H54 (cell line): ENCODE data around the gene TNFRSF11A.

Source experiments
- DNase-seq: peaks from one replicate; pipeline ENCODE4 v3.0.0; 2011; ENCODE audit warnings: low spot score, mixed read lengths; ENCODE audit not compliant: insufficient read length
- FAIRE-seq: peaks from 3 replicates; lab custom pipeline; 2011; peaks lifted over from hg19 to GRCh38; lab: Jason Lieb, UNC
- POLR2A ChIP-seq: IDR thresholded peaks from 2 replicates; pipeline ENCODE4 v1.6.1; 2011; ENCODE audit warnings: low read depth, mild to moderate bottlenecking, low read length

Gene TNFRSF11A

GRCh38 chr18:62324917-62325805 lies at the start of gene TNFRSF11A:
Gene TNFRSF11A (plus strand): TSS chr18:62325310. CDS start chr18:62325353, 43 bp downstream.
- DNase-seq: peak; percentile 57
- FAIRE-seq: no peak
- TF ChIP-seq POLR2A: peak; percentile 36; the same call in 1 of the 2 replicates

GRCh38 chr18:62277045-62277444 lies 48.1 kb upstream of the TNFRSF11A start:
- no peak for DNase-seq
- no peak for FAIRE-seq
- no peak for TF ChIP-seq POLR2A

- DNase-seq: no peak
- TF ChIP-seq POLR2A: no peak
- no peak for FAIRE-seq
Measured at GRCh38 chr18:62279561-62279960, 45.5 kb upstream of the TNFRSF11A start.

GRCh38 chr18:62280058-62280457 lies 45.1 kb upstream of the TNFRSF11A start:
- no peak for FAIRE-seq
- TF ChIP-seq POLR2A: no peak
- no peak for DNase-seq

GRCh38 chr18:62280786-62281185 lies 44.3 kb upstream of the TNFRSF11A start:
- FAIRE-seq: no peak
- TF ChIP-seq POLR2A: no peak
- DNase-seq: no peak

GRCh38 chr18:62281684-62282083 lies 43.4 kb upstream of the TNFRSF11A start:
- FAIRE-seq (no peak), DNase-seq (no peak)
- TF ChIP-seq POLR2A: no peak

- no peak for TF ChIP-seq POLR2A
- FAIRE-seq: peak; percentile 23
- no peak for DNase-seq
Measured at GRCh38 chr18:62282188-62282629, 42.9 kb upstream of the TNFRSF11A start.

GRCh38 chr18:62284637-62285036 lies 40.5 kb upstream of the TNFRSF11A start:
- FAIRE-seq (no peak), DNase-seq (no peak)
- no peak for TF ChIP-seq POLR2A

- no peak for DNase-seq
- no peak for TF ChIP-seq POLR2A
- no peak for FAIRE-seq
Measured at GRCh38 chr18:62285281-62285680, 39.8 kb upstream of the TNFRSF11A start.

- no peak for DNase-seq
- no peak for FAIRE-seq
- no peak for TF ChIP-seq POLR2A
Measured at GRCh38 chr18:62287781-62288664, 37.1 kb upstream of the TNFRSF11A start.

- TF ChIP-seq POLR2A: no peak
- DNase-seq (no peak), FAIRE-seq (no peak)
Measured at GRCh38 chr18:62288665-62289008, 36.5 kb upstream of the TNFRSF11A start.

GRCh38 chr18:62289047-62289446 lies 36.1 kb upstream of the TNFRSF11A start:
- DNase-seq: no peak

GRCh38 chr18:62294073-62294472 lies 31.0 kb upstream of the TNFRSF11A start:
- no peak for TF ChIP-seq POLR2A
- FAIRE-seq (no peak), DNase-seq (no peak)

More at GRCh38 chr18:62289047-62289446, 36.1 kb upstream of the TNFRSF11A start:
- FAIRE-seq: no peak
- TF ChIP-seq POLR2A: no peak

- no peak for TF ChIP-seq POLR2A
- DNase-seq (no peak), FAIRE-seq (no peak)
Measured at GRCh38 chr18:62300359-62300963, 24.6 kb upstream of the TNFRSF11A start.

- TF ChIP-seq POLR2A: no peak
- DNase-seq (no peak), FAIRE-seq (no peak)
Measured at GRCh38 chr18:62301322-62301721, 23.8 kb upstream of the TNFRSF11A start.
